Kidney (tissue), 14 donors: ENCODE measurements around the gene SMC1A. TPM values are rescaled to one million over a fixed set of nuclear protein-coding genes. Genes with fewer than 3 reads are reported as not detected.

ENCODE experiments used
- DNase-seq, 5 donors: peaks; one replicate each; pipeline ENCODE4 v3.0.0-alpha.2; 2013 to 2020
- FAIRE-seq: peaks from 2 replicates; lab custom pipeline; 2012; peaks lifted over from hg19 to GRCh38; lab: Jason Lieb, UNC
- H3K27ac ChIP-seq, 2 donors: one replicate each; pipeline ENCODE4 v1.7.0; 2013; ENCODE audit warnings: low read depth in 2 of 2, low read length in 2 of 2, inconsistent platforms in 1 of 2
- H3K27me3 ChIP-seq: one replicate; pipeline ENCODE4 v1.7.1; 2013; ENCODE audit warnings: low read length, inconsistent platforms; ENCODE audit not compliant: control insufficient read depth, insufficient read depth
- H3K36me3 ChIP-seq, 3 donors: one replicate each; pipeline versions ENCODE4 v1.7.0 to v1.7.1; 2013; ENCODE audit warnings: low read length in 3 of 3, control low read depth in 1 of 3, inconsistent platforms in 1 of 3; ENCODE audit not compliant: insufficient read depth in 3 of 3, control insufficient read depth in 2 of 3
- H3K4me1 ChIP-seq, 3 donors: one replicate each; pipeline versions ENCODE4 v1.7.0 to v1.7.1; 2013; ENCODE audit warnings: low read length in 3 of 3, inconsistent platforms in 1 of 3, low read depth in 1 of 3; ENCODE audit not compliant: control insufficient read depth in 2 of 3, insufficient read depth in 2 of 3
- H3K4me3 ChIP-seq, 3 donors: one replicate each; pipeline versions ENCODE4 v1.7.0 to v1.8.1; 2013; ENCODE audit warnings: low read length in 3 of 3, control low read depth in 1 of 3, inconsistent platforms in 1 of 3
- H3K9ac ChIP-seq, 3 donors: one replicate each; pipeline versions ENCODE4 v1.7.0 to v1.7.1; 2013; ENCODE audit warnings: low read length in 3 of 3, control low read depth in 1 of 3, inconsistent platforms in 1 of 3
- H3K9me3 ChIP-seq, 3 donors: one replicate each; pipeline versions ENCODE4 v1.7.0 to v1.7.1; 2013; ENCODE audit warnings: low read length in 3 of 3, control low read depth in 1 of 3, inconsistent platforms in 1 of 3; ENCODE audit not compliant: control insufficient read depth in 2 of 3, insufficient read depth in 1 of 3
- intact Hi-C: fragments of 100-400 bp; cut with DNase I; formaldehyde crosslinking; loops from one replicate; pipeline ENCODE4 v1.11.1; 2022
- polyA plus RNA-seq: library from polyadenylated mRNA; stranded (reverse); fragments of 350-450 nt; fragmentation: Illumina TruSeq; extraction: RNeasy Lipid Tissue Mini Kit (QIAGEN cat#74804); gene quantifications from one replicate; pipeline ENCODE4 v1.2.3, GENCODE V29; 2014; ENCODE audit warnings: low read depth, low replicate concordance; ENCODE audit not compliant: insufficient read depth
- total RNA-seq: library from RNA; stranded (reverse); fragmentation: NEBNext Ultra II Directional; extraction: Animal tissue kit (Norgen Biotek cat#: 25700); gene quantifications from one replicate; pipeline ENCODE4 v1.2.1, GENCODE V29; 2021
- TF ChIP-seq, protein P1 (sequence below): IDR thresholded peaks from 3 replicates; pipeline ENCODE4 v1.5.1; 2012; ENCODE audit warnings: mild to moderate bottlenecking, moderate library complexity, borderline replicate concordance; ENCODE audit not compliant: insufficient read depth; ENCODE audit errors: extremely low read depth
- donor health status: control.
- donor health status: control.
- donor health status: control.
- donor health status: control.
- donor health status: control.
- donor health status: DM: yes; HTN: yes; CAD: no.
- donor health status: Normal renal cell carcinoma (clear cell type).

Gene SMC1A
- total and polyA plus RNA-seq, 2 donors from 2014 or later: 6.2 to 59.0 TPM

DNA sequence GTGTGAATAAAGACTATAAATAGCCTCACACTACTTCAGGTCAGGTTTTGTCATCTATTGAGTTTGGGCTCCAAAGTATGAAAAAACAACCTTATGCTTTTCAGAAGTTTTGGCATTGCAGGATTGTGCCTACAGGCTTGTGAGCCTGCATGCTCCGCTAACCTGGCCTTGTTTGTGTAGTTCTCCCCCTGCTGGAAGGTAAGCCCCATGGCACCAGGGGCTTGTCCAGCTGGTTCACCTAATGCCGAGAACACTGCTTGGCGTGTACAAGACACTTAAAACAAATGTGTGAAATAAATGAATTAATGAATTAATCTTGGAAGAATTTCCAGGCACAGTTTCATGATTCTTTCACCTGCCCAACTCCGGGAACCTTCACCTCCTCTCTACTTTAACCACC is 13.5 kb upstream of the SMC1A start:
- FAIRE-seq: peak; percentile 97
- TF ChIP-seq, protein P1, sequence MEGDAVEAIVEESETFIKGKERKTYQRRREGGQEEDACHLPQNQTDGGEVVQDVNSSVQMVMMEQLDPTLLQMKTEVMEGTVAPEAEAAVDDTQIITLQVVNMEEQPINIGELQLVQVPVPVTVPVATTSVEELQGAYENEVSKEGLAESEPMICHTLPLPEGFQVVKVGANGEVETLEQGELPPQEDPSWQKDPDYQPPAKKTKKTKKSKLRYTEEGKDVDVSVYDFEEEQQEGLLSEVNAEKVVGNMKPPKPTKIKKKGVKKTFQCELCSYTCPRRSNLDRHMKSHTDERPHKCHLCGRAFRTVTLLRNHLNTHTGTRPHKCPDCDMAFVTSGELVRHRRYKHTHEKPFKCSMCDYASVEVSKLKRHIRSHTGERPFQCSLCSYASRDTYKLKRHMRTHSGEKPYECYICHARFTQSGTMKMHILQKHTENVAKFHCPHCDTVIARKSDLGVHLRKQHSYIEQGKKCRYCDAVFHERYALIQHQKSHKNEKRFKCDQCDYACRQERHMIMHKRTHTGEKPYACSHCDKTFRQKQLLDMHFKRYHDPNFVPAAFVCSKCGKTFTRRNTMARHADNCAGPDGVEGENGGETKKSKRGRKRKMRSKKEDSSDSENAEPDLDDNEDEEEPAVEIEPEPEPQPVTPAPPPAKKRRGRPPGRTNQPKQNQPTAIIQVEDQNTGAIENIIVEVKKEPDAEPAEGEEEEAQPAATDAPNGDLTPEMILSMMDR: peak; percentile 67
- Histone ChIP-seq H3K36me3 (peaks cover 0 to 7% (median 6%) of the 10 kb centered on the region in 3 donors), H3K9ac (no peak overlapping the region), H3K27me3 (peaks cover 20% of the 10 kb centered on the region), H3K9me3 (no peaks in the 10 kb centered on the region), H3K27ac (no peak overlapping the region), H3K4me3 (no peak overlapping the region), H3K4me1 (peaks cover 0 to 4% (median 0%) of the 10 kb centered on the region in 3 donors)
- DNase-seq: peak; percentile 59 to 75 (median 74)
- intact Hi-C loops: no loop called here

DNA sequence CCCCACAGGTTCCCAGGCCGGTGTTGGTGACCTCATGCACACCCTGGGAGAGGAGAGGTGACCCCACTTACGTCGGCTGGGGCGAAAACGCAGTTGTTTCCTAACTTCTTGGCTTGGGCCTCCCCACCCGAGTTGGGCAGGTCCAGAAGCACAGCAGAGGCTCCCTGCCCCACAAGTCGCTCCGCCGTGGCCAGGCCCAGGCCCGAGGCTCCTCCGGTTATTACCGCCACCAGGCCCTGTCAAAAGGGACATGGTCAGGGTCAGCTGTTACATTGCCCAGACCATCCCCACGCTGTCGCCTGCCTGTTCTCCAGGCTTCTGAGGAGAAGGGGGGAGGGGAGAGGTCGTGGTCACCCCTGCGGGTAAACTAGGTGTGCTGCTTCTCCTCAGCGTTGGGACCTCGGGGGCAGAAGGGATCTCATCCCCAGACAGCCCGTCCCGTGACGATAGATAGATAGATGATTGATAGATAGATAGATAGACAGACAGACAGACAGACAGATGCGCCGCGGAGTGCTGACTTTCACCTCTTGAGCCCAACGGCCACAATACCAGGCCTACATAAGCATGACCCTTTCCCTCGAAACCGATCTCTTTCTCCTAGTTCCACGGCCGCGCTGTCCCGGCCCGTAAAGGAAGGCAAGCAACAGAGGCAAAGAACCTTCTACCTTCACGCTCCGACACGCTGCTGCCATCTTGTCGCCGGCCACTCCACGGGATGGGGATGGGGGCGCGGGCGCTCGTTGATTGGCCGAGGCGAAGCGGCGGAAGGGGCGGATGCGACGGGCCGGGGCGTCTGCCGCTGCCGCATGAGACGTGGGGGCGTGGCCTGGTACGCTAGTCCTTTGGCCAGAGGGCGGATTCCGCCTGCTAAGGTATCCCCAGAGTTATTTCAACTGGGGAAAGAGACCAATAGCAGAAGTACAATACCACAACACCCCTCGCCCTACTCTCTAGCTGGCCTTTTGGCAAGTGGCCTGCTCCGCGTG is 11.5 kb upstream of the SMC1A start, which contains the start of gene HSD17B10:
Gene HSD17B10 (minus strand): TSS at position 720 of the 989 bp plus-strand sequence. CDS start 25 bp downstream, at position 695.
- Histone ChIP-seq H3K27me3 (peaks cover 14% of the 10 kb centered on the region), H3K36me3 (peaks cover 3 to 10% (median 9%) of the 10 kb centered on the region in 3 donors), H3K4me1 (peaks cover 0 to 4% (median 0%) of the 10 kb centered on the region in 3 donors), H3K4me3 (peak within 1 kb of the TSS; percentile 91 to 98 (median 92)), H3K9ac (peak within 1 kb of the TSS; percentile 65 to 90 (median 84)), H3K9me3 (no peaks in the 10 kb centered on the region), H3K27ac (peak within 1 kb of the TSS; percentile 51 to 53)
- peak; percentile 89 to 97 (median 92) for DNase-seq
- TF ChIP-seq, protein P1: no peak
- FAIRE-seq: peak; percentile 97
- intact Hi-C loops: no loop called here

DNA sequence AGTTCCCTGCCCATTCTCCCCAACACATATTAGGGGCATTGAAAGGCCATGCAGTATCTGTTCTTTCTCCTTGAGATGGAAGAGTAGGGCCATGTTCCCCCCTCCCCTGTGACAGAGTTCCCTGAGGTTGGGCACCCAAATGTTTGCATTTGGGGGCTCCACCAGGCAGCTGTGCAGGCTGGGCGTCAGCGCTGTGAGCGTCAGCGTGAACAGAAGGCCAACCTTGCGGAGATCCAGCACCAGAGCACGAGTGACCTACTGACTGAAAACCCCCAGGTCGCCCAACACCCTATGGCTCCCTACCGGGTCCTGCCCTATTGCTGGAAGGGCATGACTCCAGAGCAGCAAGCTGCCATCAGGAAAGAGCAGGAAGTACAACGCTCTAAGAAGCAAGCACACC is 7.8 kb upstream of the SMC1A start:
- Histone ChIP-seq H3K4me3 (no peak overlapping the region), H3K27ac (no peak overlapping the region), H3K27me3 (peaks cover 6% of the 10 kb centered on the region), H3K4me1 (peaks cover 0 to 4% (median 0%) of the 10 kb centered on the region in 3 donors), H3K9ac (no peak overlapping the region), H3K36me3 (peaks cover 3 to 10% (median 9%) of the 10 kb centered on the region in 3 donors), H3K9me3 (no peaks in the 10 kb centered on the region)
- TF ChIP-seq, protein P1: no peak
- intact Hi-C loops: no loop called here
- FAIRE-seq: no peak
- no peak for DNase-seq
